SK-N-SH (cell line): ENCODE results near the gene ARHGAP44. TPM values are rescaled to one million over a fixed set of nuclear protein-coding genes. Genes with fewer than 3 reads are reported as not detected.

Experiments used
- CTCF ChIA-PET: fragments of 300-600, 350-600 bp; formaldehyde crosslinking; extraction: SDS; loops from one replicate; lab custom pipeline; 2021; lab: Yijun Ruan, JAX
- POLR2A ChIA-PET: fragments of 350-600 bp; sonication (Branson Sonifier 250); formaldehyde crosslinking; extraction: SDS; loops from one replicate; lab custom pipeline; 2020; ENCODE audit warnings: antibody characterized with exemption, inconsistent platforms; lab: Yijun Ruan, JAX
- DNase-seq: peaks from one replicate; pipeline ENCODE4 v3.0.0; 2012
- H2AFZ ChIP-seq: fragments of 200-600 bp; sonication (generic); 2 replicates; pipeline ENCODE4 v1.8.1; 2016; ENCODE audit warnings: antibody characterized with exemption, mild to moderate bottlenecking, low read depth
- H3F3A ChIP-seq: fragments of 200-600 bp; sonication (generic); replicated peaks from 2 replicates; pipeline ENCODE3; 2016; ENCODE audit warnings: antibody characterized with exemption, mild to moderate bottlenecking; ENCODE audit not compliant: insufficient read depth
- H3K27ac ChIP-seq, 2 experiments: fragments of 200-500 bp in 1 of 2; fragments of 200-600 bp in 1 of 2; sonication (Bioruptor generic) in 1 of 2; sonication (generic), shearing (Covaris generic) in 1 of 2; 2 replicates each; pipeline versions ENCODE4 v1.5.1 to v1.6.1; 2014 to 2016; ENCODE audit warnings: low read depth in 2 of 2, inconsistent platforms in 1 of 2, low read length in 1 of 2, mild to moderate bottlenecking in 1 of 2, mixed read lengths in 1 of 2
- H3K27me3 ChIP-seq: fragments of 200-600 bp; sonication (generic), shearing (Covaris generic); 2 replicates; pipeline ENCODE4 v1.6.1; 2016; ENCODE audit warnings: mixed run types; ENCODE audit not compliant: insufficient read depth
- H3K36me3 ChIP-seq, 2 experiments: fragments of 200-500 bp in 1 of 2; fragments of 200-600 bp in 1 of 2; sonication (Bioruptor generic) in 1 of 2; sonication (generic) in 1 of 2; replicated peaks in 1 of 2; 2 replicates each; pipeline versions ENCODE3 to v1.5.1; 2014 to 2016; ENCODE audit warnings: low read length in 1 of 2, mild to moderate bottlenecking in 1 of 2; ENCODE audit not compliant: insufficient read depth in 2 of 2, control insufficient read depth in 1 of 2
- H3K4me1 ChIP-seq, 2 experiments: fragments of 200-500 bp in 1 of 2; fragments of 200-600 bp in 1 of 2; sonication (Bioruptor generic) in 1 of 2; sonication (generic), shearing (Covaris generic) in 1 of 2; 2 replicates each; pipeline versions ENCODE4 v1.5.1 to v1.6.1; 2014 to 2016; ENCODE audit warnings: low read depth in 1 of 2, low read length in 1 of 2, mixed run types in 1 of 2; ENCODE audit not compliant: insufficient read depth in 2 of 2, control insufficient read depth in 1 of 2
- H3K4me2 ChIP-seq: fragments of 200-600 bp; sonication (generic), shearing (Covaris generic); 2 replicates; pipeline ENCODE4 v1.6.1; 2017; ENCODE audit warnings: mixed run types
- H3K4me3 ChIP-seq, 2 experiments: fragments of 200-500 bp in 1 of 2; fragments of 200-600 bp in 1 of 2; sonication (Bioruptor generic) in 1 of 2; sonication (generic), shearing (Covaris generic) in 1 of 2; 2 replicates each; pipeline versions ENCODE4 v1.5.1 to v1.8.1; 2014 to 2016; ENCODE audit warnings: low read depth in 2 of 2, inconsistent platforms in 1 of 2, low read length in 1 of 2, mild to moderate bottlenecking in 1 of 2, mixed read lengths in 1 of 2, moderate library complexity in 1 of 2
- H3K79me2 ChIP-seq: fragments of 200-600 bp; sonication (generic); 2 replicates; pipeline ENCODE4 v1.8.1; 2017; ENCODE audit warnings: mild to moderate bottlenecking; ENCODE audit not compliant: insufficient read depth
- H3K9ac ChIP-seq: fragments of 200-600 bp; sonication (generic); 2 replicates; pipeline ENCODE4 v1.6.1; 2017; ENCODE audit warnings: mixed run types
- H3K9me2 ChIP-seq: fragments of 200-600 bp; sonication (generic); 2 replicates; pipeline ENCODE4 v1.6.1; 2017; ENCODE audit warnings: mixed run types
- H3K9me3 ChIP-seq: fragments of 200-600 bp; sonication (generic); 2 replicates; pipeline ENCODE4 v1.6.1; 2017; ENCODE audit warnings: mixed run types, mild to moderate bottlenecking, moderate library complexity
- H4K20me1 ChIP-seq: fragments of 200-600 bp; sonication (generic); 2 replicates; pipeline ENCODE4 v1.6.1; 2017; ENCODE audit warnings: mild to moderate bottlenecking, mixed run types; ENCODE audit not compliant: insufficient read depth
- ELF1 ChIP-seq: IDR thresholded peaks from 2 replicates; pipeline ENCODE4 v1.4.0; 2012
- GABPA ChIP-seq: IDR thresholded peaks from 2 replicates; pipeline ENCODE4 v1.4.0; 2012; ENCODE audit warnings: low read depth, mild to moderate bottlenecking
- GATA2 ChIP-seq: sonication (generic); formaldehyde crosslinking; IDR thresholded peaks from 2 replicates; pipeline ENCODE4 v1.5.0; 2020; ENCODE audit warnings: mild to moderate bottlenecking, missing genetic modification reagents
- IRF3 ChIP-seq: fragments of 150-350 bp; IDR thresholded peaks from 2 replicates; pipeline ENCODE4 v1.6.1; 2016; ENCODE audit warnings: mild to moderate bottlenecking, low read depth, low read length
- MEF2A ChIP-seq: IDR thresholded peaks from 2 replicates; pipeline ENCODE4 v1.4.0; 2012; ENCODE audit warnings: low read depth, borderline replicate concordance
- MXI1 ChIP-seq: IDR thresholded peaks from 2 replicates; pipeline ENCODE4 v1.6.1; 2012; ENCODE audit warnings: mild to moderate bottlenecking, low read depth, low read length, improper control_type of control experiment
- NFIC ChIP-seq: IDR thresholded peaks from 2 replicates; pipeline ENCODE4 v1.4.0; 2012; ENCODE audit warnings: borderline replicate concordance
- RCOR1 ChIP-seq: fragments of 150-350 bp; IDR thresholded peaks from 2 replicates; pipeline ENCODE4 v1.6.1; 2017; ENCODE audit warnings: antibody characterized with exemption, low read length
- REST ChIP-seq: IDR thresholded peaks from 2 replicates; pipeline ENCODE4 v1.6.1; 2012; ENCODE audit warnings: mild to moderate bottlenecking, low read depth, low read length, moderate library complexity
- SIN3A ChIP-seq: IDR thresholded peaks from 2 replicates; pipeline ENCODE4 v1.6.1; 2012; ENCODE audit warnings: low read depth, mild to moderate bottlenecking, low read length, moderate library complexity, borderline replicate concordance
- TEAD4 ChIP-seq: IDR thresholded peaks from 2 replicates; pipeline ENCODE4 v1.4.0; 2012; ENCODE audit warnings: mild to moderate bottlenecking, borderline replicate concordance; ENCODE audit not compliant: insufficient read depth
- USF2 ChIP-seq: fragments of 150-350 bp; IDR thresholded peaks from 2 replicates; pipeline ENCODE4 v1.6.1; 2017; ENCODE audit warnings: antibody characterized with exemption, low read length, low read depth, borderline replicate concordance
- WGBS: methylation state at CpG from one replicate; pipeline ENCODE4 v1.1.6; 2017; ENCODE audit warnings: low lambda C conversion rate; 5-methylcytosine and 5-hydroxymethylcytosine counted together
- polyA plus RNA-seq, 3 experiments: library from polyadenylated mRNA; depleted of rRNA; stranded (reverse); fragments of >200 nt; gene quantifications; 2 replicates each; pipeline ENCODE4 v1.2.3, GENCODE V29; 2012

The ARHGAP44 gene
- polyA plus RNA-seq, 1 of the 3 experiments (the other 2 are of a cell fraction), result 0.28 TPM

- TF ChIP-seq REST (no peak), SIN3A (no peak)
These were observed 11.6 kb downstream of the ARHGAP44 start (continued) for GRCh38 chr17:12800855-12801365.

GRCh38 chr17:12806630-12807029 is 17.3 kb downstream of the ARHGAP44 start:
- Histone ChIP-seq H3K27ac (no peak overlapping the region), H3K9me3 (no peaks in the 10 kb centered on the region), H3K9me2 (no peaks in the 10 kb centered on the region), H3K36me3 (no peaks in the 10 kb centered on the region), H3F3A (no peaks in the 10 kb centered on the region), H3K4me3 (no peak overlapping the region), H3K4me2 (no peak overlapping the region), H3K4me1 (no peaks in the 10 kb centered on the region), H3K27me3 (no peaks in the 10 kb centered on the region), H3K9ac (no peak overlapping the region), H2AFZ (no peak overlapping the region), H4K20me1 (no peaks in the 10 kb centered on the region), H3K79me2 (no peaks in the 10 kb centered on the region)
- ChIA-PET CTCF (no interaction called here), POLR2A (no interaction called here)
- 10% methylated on average over 1 of the region's 1 CpG for WGBS
- TF ChIP-seq GABPA (no peak), MEF2A (no peak), GATA2 (no peak), RCOR1 (no peak), MXI1 (no peak), USF2 (no peak), IRF3 (no peak), NFIC (no peak), ELF1 (no peak), TEAD4 (no peak)
- DNase-seq, result no peak
